Measurements from ENCODE around the gene ZDHHC23.

The ZDHHC23 gene

GRCh38 chr3:113947372-113948014 lies at the start of gene ZDHHC23:
Gene ZDHHC23, plus strand, starts transcription at chr3:113948013. Its CDS starts 790 bp downstream, at chr3:113948803.
- peak; percentile 61 for DNase-seq

GRCh38 chr3:113898892-113899291 lies 48.9 kb upstream of the ZDHHC23 start:
- no peak for DNase-seq

DNA sequence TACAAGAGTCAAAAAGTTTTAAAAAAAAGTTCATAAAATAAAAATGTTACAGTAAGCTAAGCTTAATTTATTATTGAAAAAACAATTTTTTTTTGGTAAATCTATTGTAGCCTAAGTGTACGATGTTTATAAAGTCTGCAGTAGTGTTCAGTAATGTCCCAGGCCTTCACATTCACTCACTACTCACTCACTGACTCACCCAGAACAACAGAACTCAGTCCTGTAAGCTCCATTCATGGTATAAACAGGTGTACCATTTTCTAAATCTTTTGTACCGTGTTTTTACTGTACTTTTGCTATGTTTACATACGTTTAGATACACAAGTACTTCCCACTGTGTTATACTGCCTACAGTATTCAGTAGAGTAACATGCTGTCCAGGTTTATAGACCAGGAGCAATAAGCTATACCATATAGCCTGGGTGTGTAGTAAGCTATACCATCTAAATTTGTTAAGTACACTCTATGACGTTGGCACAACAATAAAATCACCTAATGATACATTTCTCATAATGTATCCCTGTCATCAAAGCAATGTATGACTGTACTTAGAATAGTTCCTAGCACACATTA lies 41.2 kb upstream of the ZDHHC23 start:
- no peak for DNase-seq

- DNase-seq: no peak
These were observed 39.7 kb upstream of the ZDHHC23 start for GRCh38 chr3:113908133-113908532.

- no peak for DNase-seq
These were observed 36.8 kb upstream of the ZDHHC23 start for GRCh38 chr3:113910966-113911365.

DNA sequence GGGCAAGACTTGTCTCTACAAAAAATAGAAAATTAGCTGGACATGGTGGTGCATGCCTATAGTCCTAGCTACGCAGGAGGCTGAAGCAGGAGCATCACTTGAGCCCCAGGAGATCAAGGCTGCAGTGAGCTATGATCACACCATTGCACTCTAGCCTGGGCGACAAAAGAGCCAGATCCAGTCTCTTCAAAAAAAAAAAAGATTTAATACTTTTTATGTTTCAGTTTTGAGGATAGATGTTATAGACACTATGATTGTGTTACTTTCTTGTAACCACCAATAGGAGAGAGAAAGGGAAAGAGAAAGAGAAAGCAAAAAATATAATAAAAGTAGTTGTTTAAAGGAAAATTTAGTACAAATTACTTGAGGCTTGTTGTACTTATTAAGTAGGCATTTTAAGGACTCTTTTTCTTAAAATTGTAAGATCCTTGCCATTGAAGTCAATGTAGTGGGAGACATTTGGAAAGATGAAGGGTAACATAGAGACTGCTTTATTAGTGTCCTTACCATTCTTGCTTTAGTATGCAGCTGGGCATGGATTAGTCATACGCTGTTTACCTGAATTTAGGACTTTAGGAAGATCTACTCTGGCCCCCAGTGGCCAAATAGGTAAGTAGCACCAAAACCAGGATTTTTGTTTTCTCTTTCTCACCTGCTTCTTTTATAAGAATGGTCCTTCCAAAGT lies 35.1 kb upstream of the ZDHHC23 start:
- DNase-seq: no peak

DNA sequence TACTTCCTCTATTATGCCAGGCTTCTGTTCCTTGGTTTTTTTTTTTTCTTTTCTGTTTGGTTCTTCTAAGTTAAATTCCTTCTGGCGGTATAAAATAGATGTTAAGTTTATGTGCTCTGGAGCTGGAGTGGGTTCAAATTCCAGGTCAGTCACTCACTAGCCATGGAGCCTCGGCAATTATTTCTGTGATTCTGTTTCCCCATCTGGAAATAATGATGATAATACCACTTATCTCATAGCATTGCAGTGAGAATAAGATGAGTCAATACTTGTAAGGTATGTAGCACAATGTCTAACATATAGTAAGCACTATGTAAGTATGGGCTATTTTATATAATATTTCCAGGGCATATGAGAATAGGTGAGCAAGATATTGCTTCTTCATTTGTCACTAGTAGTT lies 33.2 kb upstream of the ZDHHC23 start:
- DNase-seq: no peak

- no peak for DNase-seq
These were observed 20.3 kb upstream of the ZDHHC23 start for GRCh38 chr3:113927556-113927955.

GRCh38 chr3:113946831-113947230 lies 982 bp upstream of the ZDHHC23 start:
- DNase-seq: no peak

DNA sequence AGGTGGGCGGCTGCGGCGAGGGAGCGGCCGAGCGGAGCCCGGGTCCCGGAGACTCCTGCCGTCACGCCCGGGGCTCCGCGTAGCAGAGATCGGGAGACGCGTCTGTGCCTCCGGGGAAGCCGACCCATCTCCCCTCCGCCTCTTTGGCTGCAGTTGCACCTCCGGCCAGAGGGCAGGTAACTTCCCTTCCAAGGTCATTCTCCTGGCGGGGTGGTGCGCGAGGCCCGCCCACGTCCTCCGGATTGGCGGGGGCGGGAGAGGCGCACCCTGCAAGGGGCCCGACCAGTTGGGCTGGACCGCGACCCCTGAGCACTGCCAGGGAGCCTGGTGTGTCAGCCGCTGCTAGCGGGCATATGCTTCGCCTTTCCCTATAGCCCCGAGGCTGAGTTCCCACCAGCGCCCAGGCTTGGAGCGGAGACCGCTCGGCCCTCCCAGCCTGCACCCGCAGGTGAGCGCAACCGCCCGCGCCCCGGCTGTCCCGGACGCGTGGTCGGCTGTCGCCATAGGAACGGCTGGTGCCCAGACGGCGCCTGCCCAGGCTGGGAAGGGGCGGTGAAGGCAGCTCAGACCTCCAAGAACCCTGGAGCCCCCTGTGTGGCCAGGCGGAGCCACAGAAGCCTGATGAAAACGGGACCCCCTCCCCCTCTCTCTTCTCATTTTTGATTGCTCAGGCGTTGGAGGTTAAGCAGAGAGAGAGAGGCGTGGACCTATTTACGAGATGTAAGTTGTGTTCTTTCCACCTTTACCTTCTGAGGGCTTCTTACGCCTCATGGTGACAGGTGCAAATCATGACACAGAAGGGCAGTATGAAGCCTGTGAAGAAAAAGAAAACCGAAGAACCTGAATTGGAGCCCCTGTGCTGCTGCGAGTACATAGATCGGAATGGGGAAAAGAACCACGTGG lies 453 bp downstream of the ZDHHC23 start:
- DNase-seq: peak; percentile 25

DNA sequence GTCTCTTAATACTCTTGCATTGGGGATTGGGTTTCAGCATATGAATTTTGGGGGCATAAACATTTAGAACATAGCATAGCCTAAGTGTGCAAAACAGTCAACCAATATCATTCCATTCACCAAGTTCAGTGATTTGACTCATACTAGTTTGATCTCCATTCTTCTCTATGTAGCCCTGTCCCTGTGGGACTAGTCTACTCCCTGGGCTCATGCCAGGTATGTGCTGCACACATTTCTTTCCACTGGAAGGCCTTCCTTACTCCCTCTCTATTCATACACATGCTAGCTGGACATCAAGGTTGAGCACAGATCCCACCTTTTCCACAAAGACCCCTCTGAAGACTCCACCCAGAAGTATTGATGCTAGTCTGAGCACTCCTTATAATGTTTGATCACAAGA lies 5.1 kb downstream of the ZDHHC23 start:
- no peak for DNase-seq

DNA sequence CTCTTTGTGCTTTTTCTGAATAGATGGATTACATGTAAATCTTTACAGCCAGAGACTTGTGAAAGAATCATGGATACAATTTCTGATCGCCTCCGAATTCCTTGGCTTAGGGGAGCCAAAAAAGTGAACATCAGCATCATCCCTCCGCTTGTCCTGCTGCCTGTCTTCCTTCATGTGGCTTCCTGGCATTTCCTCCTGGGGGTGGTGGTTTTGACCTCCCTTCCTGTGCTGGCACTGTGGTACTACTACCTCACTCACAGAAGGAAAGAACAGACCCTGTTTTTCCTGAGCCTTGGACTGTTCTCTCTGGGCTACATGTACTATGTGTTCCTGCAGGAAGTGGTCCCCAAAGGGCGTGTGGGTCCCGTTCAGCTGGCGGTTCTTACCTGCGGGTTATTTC lies 5.9 kb downstream of the ZDHHC23 start:
- DNase-seq: no peak

- DNase-seq: no peak
These were observed 6.4 kb downstream of the ZDHHC23 start for GRCh38 chr3:113954091-113954685.

DNA sequence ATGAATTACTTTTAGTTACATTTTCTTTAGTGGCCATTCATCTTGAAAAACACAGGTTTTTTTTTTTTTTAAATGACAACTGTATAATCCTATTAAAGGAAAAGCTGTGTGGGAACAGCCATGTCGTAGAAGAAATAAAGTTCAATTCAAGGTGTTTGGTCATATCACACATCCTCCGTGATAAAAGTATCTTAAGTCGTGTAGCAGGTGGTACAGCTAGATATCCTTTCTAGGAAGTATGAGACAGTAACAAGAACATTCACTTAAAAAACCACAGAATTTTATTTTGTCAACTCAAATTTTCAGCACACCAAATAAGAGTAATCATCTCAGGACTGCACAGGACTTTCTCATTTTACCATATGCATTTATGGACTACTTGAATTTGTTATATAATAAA lies 16.1 kb downstream of the ZDHHC23 start:
- no peak for DNase-seq

GRCh38 chr3:113966172-113966571 lies 18.4 kb downstream of the ZDHHC23 start:
- no peak for DNase-seq

DNA sequence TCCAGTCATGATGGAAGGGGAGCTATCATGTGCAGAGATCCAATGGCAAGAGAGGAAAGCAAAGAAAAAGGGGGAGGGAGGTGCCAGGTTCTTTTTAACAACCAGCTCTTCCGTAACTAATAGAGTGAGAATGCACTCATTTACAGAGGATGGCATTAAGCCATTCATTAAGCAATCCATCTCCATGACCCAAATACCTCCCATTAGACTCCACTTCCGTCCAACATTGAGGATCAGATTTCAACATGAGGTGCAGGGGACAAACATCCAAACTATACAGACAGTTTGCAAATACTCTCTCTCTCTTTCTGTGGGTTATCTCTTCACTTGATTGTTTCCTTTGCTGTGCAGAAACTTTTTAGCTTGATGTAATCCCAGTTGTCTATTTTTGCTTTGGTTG lies 21.2 kb downstream of the ZDHHC23 start:
- DNase-seq: no peak

DNA sequence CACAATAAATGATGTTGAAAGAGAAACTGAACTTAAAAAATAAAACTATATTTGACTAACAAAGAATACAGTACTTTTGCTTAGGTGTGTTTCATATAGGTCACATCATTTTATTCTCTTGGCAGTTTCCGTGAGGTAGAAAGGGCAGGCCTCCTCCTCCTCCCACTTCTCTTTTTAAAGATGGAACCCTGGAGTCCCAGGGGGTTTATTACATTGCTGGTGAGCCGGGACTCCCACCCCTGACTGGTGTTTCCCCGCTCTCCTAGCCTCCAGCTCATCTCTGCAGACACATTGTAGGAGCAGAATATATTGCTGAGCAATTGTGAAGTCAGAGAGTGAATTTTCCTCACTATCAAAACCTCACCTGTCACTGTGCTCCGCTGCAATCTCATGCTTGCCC lies 30.0 kb downstream of the ZDHHC23 start:
- no peak for DNase-seq

DNA sequence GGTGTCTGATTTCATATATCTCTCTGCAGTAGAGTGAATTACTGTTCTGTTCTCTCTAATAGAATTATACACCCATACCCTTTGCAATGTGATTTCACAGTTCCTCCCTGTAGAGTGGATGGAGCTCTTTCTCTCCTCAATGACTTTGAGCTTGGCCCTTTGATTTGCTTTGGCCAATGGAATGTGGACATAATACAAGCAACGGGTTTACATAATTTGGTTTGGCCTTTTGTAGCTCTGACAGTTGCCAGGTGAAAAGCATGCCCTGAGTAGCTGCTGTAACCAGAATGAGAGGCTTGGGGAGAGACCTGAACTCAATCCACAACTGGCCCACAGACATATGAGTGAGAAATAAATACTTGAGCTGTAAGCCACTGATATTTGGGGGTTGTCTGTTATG lies 32.1 kb downstream of the ZDHHC23 start:
- no peak for DNase-seq

DNA sequence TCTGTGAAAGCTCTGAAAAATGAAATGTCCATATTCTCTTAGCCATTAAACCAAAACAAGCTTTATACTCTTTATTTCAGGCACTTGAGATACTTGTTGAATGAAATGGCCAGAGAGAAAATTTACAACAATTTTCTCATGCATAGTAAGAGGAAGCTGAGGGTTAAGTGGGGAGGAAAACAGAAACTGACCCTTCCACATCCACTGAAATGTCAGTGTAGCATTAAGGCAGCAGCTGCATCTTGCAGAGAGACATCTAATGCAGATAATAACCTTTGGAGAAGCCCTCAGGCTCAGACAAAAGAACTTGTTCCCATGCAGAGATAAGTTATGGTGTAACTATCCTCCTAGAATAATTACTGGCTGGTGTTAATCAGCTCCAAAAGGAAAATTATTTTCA lies 34.0 kb downstream of the ZDHHC23 start:
- DNase-seq: no peak

- DNase-seq: no peak
These were observed 35.7 kb downstream of the ZDHHC23 start for GRCh38 chr3:113983544-113983943.

DNA sequence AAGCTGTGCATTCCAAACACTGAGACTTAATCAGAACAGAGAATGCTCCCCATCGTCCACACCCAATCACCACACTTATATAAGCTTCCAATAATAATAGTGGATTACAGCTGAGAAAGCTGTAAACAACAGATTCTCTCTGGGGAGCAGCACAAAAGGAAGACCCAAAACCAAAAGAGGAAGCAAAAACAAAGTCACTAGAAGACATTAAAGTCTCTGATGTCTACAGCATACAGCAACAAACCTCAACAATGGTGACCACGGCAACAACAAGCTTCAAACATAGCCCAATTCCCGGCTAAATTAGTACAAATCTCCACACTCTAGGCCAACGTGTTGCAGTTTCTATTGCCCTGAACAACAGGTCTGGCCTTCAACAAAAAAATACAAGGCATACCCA lies 37.7 kb downstream of the ZDHHC23 start:
- no peak for DNase-seq

DNA sequence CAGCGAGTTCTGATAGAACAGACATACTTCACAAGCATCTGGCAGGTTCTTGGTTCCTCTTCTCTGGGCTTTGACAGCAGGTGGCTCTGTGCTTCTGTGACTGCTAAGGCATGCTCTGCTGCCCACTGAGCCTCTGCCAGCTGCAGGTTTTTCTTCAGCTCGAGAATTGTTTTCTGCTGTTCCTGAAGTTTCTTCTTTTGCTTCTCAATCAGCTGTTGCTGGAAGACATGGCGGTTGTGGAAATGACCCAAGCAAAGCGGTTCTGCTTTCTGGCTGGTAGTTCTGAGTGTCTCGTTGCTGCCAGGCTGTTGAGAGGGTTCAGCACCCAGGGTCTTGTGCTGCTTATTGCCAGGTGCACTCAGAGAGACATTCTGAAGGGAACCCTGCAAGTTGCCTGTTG lies 57.7 kb downstream of the ZDHHC23 start:
- DNase-seq: no peak

Data from stimulated activated CD4-positive, alpha-beta T cell treated with anti-CD3 and anti-CD28 coated beads, Interleukin-12 subunit alpha, Interleukin-12 subunit beta, amount 100 ng/mL, for 4 hours (primary cell).